ENCODE data around the gene PARP4.
"Not testable (repeated sequence)": the region's sequence is repeated elsewhere in the genome, so short reads cannot be mapped to it uniquely, and the experiment has no call there.

PARP4 gene

GRCh38 chr13:24553892-24554291, 41.3 kb upstream of the PARP4 start:
- not testable (repeated sequence) for H3K27ac ChIP-seq (ENCODE audit: low read depth, low read length); H2BK5ac ChIP-seq (ENCODE audit: low read depth, low read length, poor library complexity); H3K27me3 ChIP-seq (ENCODE audit: insufficient read depth, low read length); H3K36me3 ChIP-seq (ENCODE audit: control insufficient read depth in 1 of 2, insufficient read depth in 2 of 2, low read length in 2 of 2); H4K91ac ChIP-seq (ENCODE audit: low read depth, low read length); H3K9ac ChIP-seq (ENCODE audit: low read length); H4K12ac ChIP-seq (ENCODE audit: low read depth, low read length); H3K79me2 ChIP-seq (ENCODE audit: control insufficient read depth, insufficient read depth, low read length, poor library complexity); H3K18ac ChIP-seq (ENCODE audit: low read length); H4K8ac ChIP-seq (ENCODE audit: low read depth, low read length); H3K4me2 ChIP-seq (ENCODE audit: low read length); DNase-seq; H3K23ac ChIP-seq (ENCODE audit: low read length); H3K4me1 ChIP-seq (ENCODE audit: control insufficient read depth in 1 of 2, insufficient read depth in 2 of 2, low read length in 2 of 2); H3K9me3 ChIP-seq (ENCODE audit: insufficient read depth, low read depth, low read length); H3K4me3 ChIP-seq (ENCODE audit: low read depth, low read length); H3K79me1 ChIP-seq (ENCODE audit: low read length); H2BK12ac ChIP-seq (ENCODE audit: low read length); H3K4ac ChIP-seq (ENCODE audit: low read depth, low read length); H3K14ac ChIP-seq (ENCODE audit: low read length); H2AK5ac ChIP-seq (ENCODE audit: low read length); H2BK120ac ChIP-seq (ENCODE audit: insufficient read depth, low read length, poor library complexity); H2AFZ ChIP-seq (ENCODE audit: insufficient read depth, low read length, poor library complexity)
- no CpG with 5 or more reads among the region's 5 CpGs for WGBS (ENCODE audit: extremely low coverage, insufficient coverage, insufficient read length)

- H2BK120ac ChIP-seq (ENCODE audit: insufficient read depth, low read length, poor library complexity); H4K91ac ChIP-seq (ENCODE audit: low read depth, low read length); H3K27me3 ChIP-seq (ENCODE audit: insufficient read depth, low read length); H3K4me1 ChIP-seq (ENCODE audit: control insufficient read depth in 1 of 2, insufficient read depth in 2 of 2, low read length in 2 of 2); H3K9me3 ChIP-seq (ENCODE audit: insufficient read depth, low read depth, low read length); H2BK5ac ChIP-seq (ENCODE audit: low read depth, low read length, poor library complexity); H3K27ac ChIP-seq (ENCODE audit: low read depth, low read length); H3K79me2 ChIP-seq (ENCODE audit: control insufficient read depth, insufficient read depth, low read length, poor library complexity); H3K9ac ChIP-seq (ENCODE audit: low read length); H3K79me1 ChIP-seq (ENCODE audit: low read length); H2BK12ac ChIP-seq (ENCODE audit: low read length); H3K36me3 ChIP-seq (ENCODE audit: control insufficient read depth in 1 of 2, insufficient read depth in 2 of 2, low read length in 2 of 2); H4K8ac ChIP-seq (ENCODE audit: low read depth, low read length); H3K14ac ChIP-seq (ENCODE audit: low read length); H4K12ac ChIP-seq (ENCODE audit: low read depth, low read length); H3K4ac ChIP-seq (ENCODE audit: low read depth, low read length); H2AK5ac ChIP-seq (ENCODE audit: low read length); H3K23ac ChIP-seq (ENCODE audit: low read length); H3K18ac ChIP-seq (ENCODE audit: low read length): not testable (repeated sequence)
- H3K4me2 ChIP-seq (ENCODE audit: low read length), result peak overlapping the region; percentile 59
- peak overlapping the region; percentile 46 for H2AFZ ChIP-seq (ENCODE audit: insufficient read depth, low read length, poor library complexity)
- peak overlapping the region; percentile 22 for H3K4me3 ChIP-seq (ENCODE audit: low read depth, low read length)
- peak; percentile 8 to 36 for DNase-seq
- WGBS (ENCODE audit: extremely low coverage, insufficient coverage, insufficient read length), result no CpG with 5 or more reads among the region's 73 CpGs
Observed at GRCh38 chr13:24541476-24542352, 29.1 kb upstream of the PARP4 start.

DNA sequence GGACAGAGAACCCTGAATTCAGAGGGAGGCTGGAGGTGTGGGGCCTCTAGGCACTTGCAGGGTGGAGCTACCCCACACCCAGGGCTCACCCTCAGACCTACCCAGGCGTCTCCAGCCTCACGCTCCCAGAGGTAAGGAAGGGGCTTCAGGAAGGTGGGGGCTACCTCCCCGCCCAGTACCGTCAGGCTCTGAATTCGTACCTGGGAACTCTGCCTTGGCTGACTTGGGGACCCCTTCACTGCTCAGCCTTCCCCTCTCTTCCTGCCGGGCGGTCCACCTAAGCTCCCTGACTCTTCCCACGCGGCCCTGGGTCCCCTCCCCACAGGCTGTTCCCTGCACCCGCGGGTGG, 28.5 kb upstream of the PARP4 start:
- peak overlapping the region; percentile 59 for H3K4me2 ChIP-seq (ENCODE audit: low read length)
- no peak overlapping the region for H4K91ac ChIP-seq (ENCODE audit: low read depth, low read length)
- H3K79me1 ChIP-seq (ENCODE audit: low read length), result no peaks in the 10 kb centered on the region
- H3K18ac ChIP-seq (ENCODE audit: low read length), result no peak overlapping the region
- H3K4ac ChIP-seq (ENCODE audit: low read depth, low read length), result no peak overlapping the region
- peak overlapping the region; percentile 46 for H2AFZ ChIP-seq (ENCODE audit: insufficient read depth, low read length, poor library complexity)
- H3K27ac ChIP-seq (ENCODE audit: low read depth, low read length), result no peak overlapping the region
- no peak overlapping the region for H3K4me3 ChIP-seq (ENCODE audit: low read depth, low read length)
- no peak overlapping the region for H4K12ac ChIP-seq (ENCODE audit: low read depth, low read length)
- no peak overlapping the region for H2AK5ac ChIP-seq (ENCODE audit: low read length)
- no peak overlapping the region for H3K9ac ChIP-seq (ENCODE audit: low read length)
- no peaks in the 10 kb centered on the region for H3K36me3 ChIP-seq (ENCODE audit: control insufficient read depth in 1 of 2, insufficient read depth in 2 of 2, low read length in 2 of 2)
- peaks cover 0 to 4% of the 10 kb centered on the region in 2 experiments for H3K4me1 ChIP-seq (ENCODE audit: control insufficient read depth in 1 of 2, insufficient read depth in 2 of 2, low read length in 2 of 2)
- H3K14ac ChIP-seq (ENCODE audit: low read length), result no peak overlapping the region
- no peak overlapping the region for H4K8ac ChIP-seq (ENCODE audit: low read depth, low read length)
- no peak overlapping the region for H2BK12ac ChIP-seq (ENCODE audit: low read length)
- H3K79me2 ChIP-seq (ENCODE audit: control insufficient read depth, insufficient read depth, low read length, poor library complexity), result no peaks in the 10 kb centered on the region
- no peak for DNase-seq
- H3K23ac ChIP-seq (ENCODE audit: low read length), result no peak overlapping the region
- H3K27me3 ChIP-seq (ENCODE audit: insufficient read depth, low read length), result peaks cover 7% of the 10 kb centered on the region
- H2BK120ac ChIP-seq (ENCODE audit: insufficient read depth, low read length, poor library complexity), result no peak overlapping the region
- H2BK5ac ChIP-seq (ENCODE audit: low read depth, low read length, poor library complexity), result no peak overlapping the region
- no CpG with 5 or more reads among the region's 11 CpGs for WGBS (ENCODE audit: extremely low coverage, insufficient coverage, insufficient read length)
- H3K9me3 ChIP-seq (ENCODE audit: insufficient read depth, low read depth, low read length), result no peaks in the 10 kb centered on the region

GRCh38 chr13:24540236-24541126, 27.9 kb upstream of the PARP4 start:
- H3K36me3 ChIP-seq (ENCODE audit: control insufficient read depth in 1 of 2, insufficient read depth in 2 of 2, low read length in 2 of 2), result no peaks in the 10 kb centered on the region
- H4K8ac ChIP-seq (ENCODE audit: low read depth, low read length), result no peak overlapping the region

More at GRCh38 chr13:24540236-24541126, 27.9 kb upstream of the PARP4 start:
- Histone ChIP-seq H4K12ac (ENCODE audit: low read depth, low read length) (no peak overlapping the region), H2AFZ (ENCODE audit: insufficient read depth, low read length, poor library complexity) (no peak overlapping the region), H3K23ac (ENCODE audit: low read length) (no peak overlapping the region), H3K27me3 (ENCODE audit: insufficient read depth, low read length) (peaks cover 7% of the 10 kb centered on the region), H3K9ac (ENCODE audit: low read length) (no peak overlapping the region), H3K79me2 (ENCODE audit: control insufficient read depth, insufficient read depth, low read length, poor library complexity) (no peaks in the 10 kb centered on the region), H3K4ac (ENCODE audit: low read depth, low read length) (no peak overlapping the region), H3K18ac (ENCODE audit: low read length) (no peak overlapping the region), H3K9me3 (ENCODE audit: insufficient read depth, low read depth, low read length) (no peaks in the 10 kb centered on the region), H3K4me2 (ENCODE audit: low read length) (no peak overlapping the region), H2BK5ac (ENCODE audit: low read depth, low read length, poor library complexity) (no peak overlapping the region), H2BK120ac (ENCODE audit: insufficient read depth, low read length, poor library complexity) (no peak overlapping the region), H3K14ac (ENCODE audit: low read length) (no peak overlapping the region), H4K91ac (ENCODE audit: low read depth, low read length) (no peak overlapping the region), H2AK5ac (ENCODE audit: low read length) (no peak overlapping the region), H3K79me1 (ENCODE audit: low read length) (no peaks in the 10 kb centered on the region), H3K4me3 (ENCODE audit: low read depth, low read length) (no peak overlapping the region), H3K4me1 (ENCODE audit: control insufficient read depth in 1 of 2, insufficient read depth in 2 of 2, low read length in 2 of 2) (peaks cover 0 to 4% of the 10 kb centered on the region in 2 experiments), H3K27ac (ENCODE audit: low read depth, low read length) (no peak overlapping the region), H2BK12ac (ENCODE audit: low read length) (no peak overlapping the region)
- WGBS (ENCODE audit: extremely low coverage, insufficient coverage, insufficient read length), result no CpG with 5 or more reads among the region's 32 CpGs
- no peak for DNase-seq

All from trophoblast cell (in vitro differentiated cells and primary cell).